COLO829 (cell line): ENCODE data around the gene ORAI3.
"Not testable (repeated sequence)": the region's sequence is repeated elsewhere in the genome, so short reads cannot be mapped to it uniquely, and the experiment has no call there.

Experiments
- DNase-seq: peaks from one replicate; pipeline ENCODE4 v3.0.0; 2012; ENCODE audit warnings: low spot score

The ORAI3 gene

DNA sequence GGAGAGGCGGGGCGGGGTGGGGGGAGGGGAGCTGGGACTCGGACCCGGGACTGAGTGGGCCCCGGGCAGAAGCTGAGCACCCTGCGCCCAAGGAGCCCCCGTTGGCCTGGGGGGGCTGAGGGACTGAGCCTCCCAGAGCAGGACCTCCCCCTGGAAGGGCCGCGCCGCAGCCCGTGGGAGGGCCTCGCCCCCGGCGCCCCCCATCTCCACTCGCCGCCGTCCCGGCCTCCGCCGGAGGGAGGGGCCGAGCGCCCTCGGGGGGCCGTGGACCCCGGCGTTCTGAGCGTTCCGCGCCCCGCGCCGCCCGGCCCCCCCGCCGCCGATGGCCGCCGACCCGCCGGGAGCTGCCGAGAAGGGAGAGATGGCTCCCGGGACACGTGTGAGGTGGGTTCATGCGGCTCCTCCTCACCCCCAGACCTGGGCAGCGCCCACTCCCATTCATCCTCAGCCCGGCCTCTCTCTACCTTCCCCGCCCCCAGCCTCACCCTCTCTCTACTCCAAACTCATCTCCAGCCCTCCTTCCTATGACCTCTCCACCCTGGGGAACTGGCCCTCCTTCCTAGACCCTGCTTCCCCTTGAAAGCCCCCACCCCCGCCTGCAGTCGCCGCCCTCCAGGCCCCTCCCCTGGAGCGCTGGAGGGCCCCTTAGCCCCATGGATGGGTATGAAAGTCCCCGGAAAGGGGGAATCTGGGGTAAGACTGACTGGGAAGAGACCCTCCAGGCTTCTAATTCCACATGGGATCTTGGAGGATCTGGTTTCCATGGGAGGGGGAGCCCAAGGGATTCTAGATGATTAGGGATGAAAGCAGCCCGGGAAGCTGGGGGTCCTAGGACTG is 24.6 kb upstream of the ORAI3 start:
- no peak for DNase-seq

DNA sequence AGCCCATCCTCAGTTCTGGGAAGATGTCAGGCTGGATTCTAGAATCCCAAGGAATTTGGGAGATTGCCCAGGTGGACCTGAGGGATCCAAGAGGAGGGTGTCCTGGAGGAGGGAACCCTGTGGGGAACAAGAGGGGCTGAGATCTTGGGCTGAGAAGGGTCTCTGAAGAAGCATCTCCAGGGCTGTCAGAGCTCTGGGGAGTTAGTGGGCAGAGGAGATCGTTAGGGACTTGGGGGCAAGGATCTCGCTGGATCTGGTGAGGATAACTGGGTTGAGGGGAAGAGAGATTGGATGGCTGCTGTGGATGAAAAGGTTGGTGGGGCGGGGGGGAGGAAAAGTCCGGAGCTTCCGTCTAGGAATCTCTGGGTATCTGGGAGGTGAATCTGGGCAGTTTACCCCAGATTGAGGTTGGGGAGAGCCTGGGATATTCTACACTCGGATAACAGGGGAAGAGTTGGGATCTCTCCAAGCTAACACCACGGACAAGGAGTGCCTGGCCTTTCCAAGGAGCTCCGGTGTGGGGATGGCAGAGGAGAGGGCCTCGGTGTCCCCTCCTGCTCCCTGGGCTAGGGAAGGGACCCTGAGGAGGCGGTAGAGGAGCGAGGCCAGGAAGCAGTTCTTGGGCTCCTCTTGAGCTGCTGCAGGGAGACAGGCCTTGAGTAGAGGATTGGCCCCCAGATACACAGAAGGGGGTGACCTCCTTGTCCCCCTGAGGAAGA is 23.8 kb upstream of the ORAI3 start:
- DNase-seq: no peak

DNA sequence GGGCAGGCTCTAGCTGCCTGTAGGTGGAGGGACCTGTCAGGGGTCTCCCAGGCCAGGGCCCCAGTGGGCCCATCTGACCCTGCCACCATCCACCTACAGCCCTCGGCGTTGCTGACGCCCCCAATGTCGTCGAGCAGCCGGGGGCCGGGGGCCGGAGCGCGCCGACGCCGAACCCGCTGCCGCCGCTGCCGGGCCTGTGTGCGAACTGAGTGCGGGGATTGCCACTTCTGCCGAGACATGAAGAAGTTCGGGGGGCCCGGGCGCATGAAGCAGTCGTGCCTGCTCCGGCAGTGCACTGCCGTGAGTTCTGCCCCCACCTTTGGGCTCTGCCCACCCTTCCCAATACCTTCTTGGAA is 23.3 kb upstream of the ORAI3 start:
- DNase-seq: no peak

DNA sequence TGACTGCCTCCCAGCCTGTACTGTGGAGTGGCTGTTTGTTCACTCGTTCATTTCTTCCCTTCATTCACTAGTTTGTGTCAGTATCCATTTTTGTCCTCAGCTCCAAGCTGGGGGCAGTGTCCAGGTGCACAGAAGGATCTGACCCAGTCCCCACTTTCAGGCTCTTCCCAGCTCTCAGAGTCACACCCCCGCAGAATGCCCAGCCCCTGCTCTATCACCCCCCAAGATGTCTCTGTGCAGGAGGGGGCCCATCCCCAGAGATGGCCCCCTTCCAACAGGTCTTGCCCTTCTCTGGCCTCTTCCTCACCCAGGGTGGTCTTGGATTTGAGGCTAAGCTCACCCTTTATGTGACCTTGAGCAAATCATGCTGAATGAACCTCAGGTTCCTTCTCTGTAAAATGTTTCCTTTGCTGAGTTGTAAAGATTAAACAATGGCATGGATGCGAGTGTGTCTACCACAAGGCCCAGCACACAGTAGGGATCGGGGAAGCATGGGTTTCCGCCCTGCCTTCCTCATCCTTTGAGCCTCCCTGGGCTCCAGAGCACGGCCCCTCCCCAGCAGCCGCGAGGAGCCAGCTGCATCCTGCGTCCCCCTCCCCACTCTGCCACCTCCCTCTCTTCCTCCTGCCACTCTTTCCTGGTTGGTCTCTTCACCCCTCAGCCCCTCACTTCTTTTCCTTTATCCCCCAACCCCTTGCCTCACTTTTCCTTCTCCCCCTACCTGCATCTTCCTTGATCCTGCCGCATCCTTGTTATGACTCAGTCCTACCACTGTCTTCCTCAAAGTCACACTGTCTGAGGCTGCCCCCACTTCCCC is 22.7 kb upstream of the ORAI3 start:
- DNase-seq: no peak

DNA sequence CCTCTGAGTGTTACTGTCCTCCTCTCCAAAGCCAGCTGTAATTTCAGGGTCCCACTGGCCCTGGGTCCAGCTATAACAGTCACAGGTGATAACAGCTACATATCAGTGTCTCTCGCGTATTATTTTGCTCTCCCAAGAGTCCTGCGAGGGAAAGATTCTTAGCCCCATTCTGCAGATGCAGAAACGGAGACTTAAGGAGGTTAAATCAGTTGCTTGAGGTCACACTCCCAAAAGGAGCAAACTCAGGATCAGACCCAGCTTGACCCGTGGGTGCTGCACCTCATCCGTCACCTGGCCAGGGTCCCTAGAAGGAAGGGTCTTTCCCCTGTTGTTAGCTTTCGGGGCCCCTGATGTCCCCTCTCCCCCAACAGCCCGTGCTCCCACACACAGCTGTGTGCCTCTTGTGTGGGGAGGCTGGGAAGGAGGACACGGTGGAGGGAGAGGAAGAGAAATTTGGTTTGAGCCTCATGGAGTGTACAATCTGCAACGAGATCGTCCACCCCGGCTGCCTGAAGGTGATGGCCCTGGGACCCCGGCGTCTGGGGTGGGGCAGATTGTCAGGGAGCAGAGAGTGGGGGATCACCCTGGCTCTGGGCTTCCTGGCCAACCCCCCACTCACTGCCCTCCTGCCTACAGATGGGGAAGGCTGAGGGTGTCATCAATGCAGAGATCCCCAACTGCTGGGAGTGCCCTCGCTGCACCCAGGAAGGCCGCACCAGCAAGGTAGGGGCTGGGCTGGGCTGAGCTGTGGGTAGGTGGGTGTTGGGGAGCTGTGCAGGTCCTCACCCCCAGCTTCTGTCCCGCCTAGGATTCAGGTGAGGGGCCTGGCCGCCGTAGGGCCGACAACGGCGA is 21.7 kb upstream of the ORAI3 start:
- no peak for DNase-seq

DNA sequence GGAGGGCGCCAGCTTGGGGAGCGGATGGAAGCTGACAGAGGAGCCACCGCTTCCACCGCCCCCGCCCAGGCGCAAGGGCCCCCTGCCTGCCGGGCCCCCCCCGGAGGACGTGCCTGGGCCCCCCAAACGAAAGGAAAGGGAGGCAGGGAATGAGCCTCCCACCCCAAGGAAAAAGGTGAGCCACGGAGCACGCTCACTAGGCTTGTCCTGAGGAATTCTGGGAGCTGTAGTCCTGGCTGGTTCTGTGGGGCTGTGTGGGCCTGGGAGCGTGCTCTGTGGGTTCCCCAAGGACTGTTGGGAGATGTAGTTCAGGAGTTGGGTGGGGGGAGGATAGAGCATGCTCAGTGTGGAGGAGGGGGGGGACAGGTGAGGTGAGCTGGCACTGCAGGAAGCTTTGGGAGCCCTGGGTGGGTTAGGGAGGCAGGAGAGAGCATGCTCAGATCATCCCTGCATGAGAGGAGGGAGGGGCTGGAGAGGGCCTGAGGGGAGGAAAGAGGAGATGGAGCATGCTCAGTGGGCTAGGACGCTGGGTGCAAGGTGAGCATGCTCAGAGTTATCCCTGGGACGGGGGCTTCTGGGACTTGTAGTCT is 21.0 kb upstream of the ORAI3 start:
- peak; percentile 60 for DNase-seq

DNA sequence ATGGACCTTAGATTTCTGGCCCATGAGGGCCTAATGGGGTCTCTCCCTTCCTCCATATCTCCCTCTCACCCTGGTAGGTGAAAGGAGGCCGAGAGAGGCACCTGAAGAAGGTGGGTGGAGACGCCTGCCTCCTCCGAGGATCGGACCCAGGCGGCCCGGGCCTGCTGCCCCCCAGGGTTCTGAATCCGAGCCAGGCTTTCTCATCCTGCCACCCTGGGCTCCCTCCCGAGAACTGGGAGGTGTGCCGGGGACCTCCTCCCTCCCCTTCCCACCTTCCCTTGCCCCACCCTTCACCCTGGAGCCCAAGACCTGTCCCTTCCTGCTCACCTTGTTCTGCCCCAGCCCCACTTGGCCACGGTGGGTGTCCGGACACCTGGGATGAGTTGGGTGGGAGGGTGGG is 20.5 kb upstream of the ORAI3 start:
- no peak for DNase-seq

DNA sequence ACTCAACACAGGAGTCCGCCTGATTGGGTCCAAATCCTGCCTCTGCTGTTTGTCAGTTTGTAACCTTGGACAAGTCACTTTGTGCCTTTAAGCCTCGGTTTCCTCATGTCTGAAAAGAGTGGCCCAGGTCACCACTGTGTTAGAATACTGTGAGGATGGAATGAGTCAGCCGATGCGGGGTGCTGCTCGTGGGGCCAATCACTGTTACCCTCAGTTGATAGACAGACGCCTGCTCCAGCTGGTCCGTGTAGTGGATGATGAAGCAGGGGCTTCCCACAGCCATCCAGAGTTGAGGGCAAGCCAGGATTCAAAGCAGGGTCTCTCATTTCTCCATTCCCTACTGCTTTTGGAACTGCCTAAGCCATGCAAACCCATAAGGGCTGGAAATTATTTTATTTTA is 19.7 kb upstream of the ORAI3 start:
- DNase-seq: no peak

DNA sequence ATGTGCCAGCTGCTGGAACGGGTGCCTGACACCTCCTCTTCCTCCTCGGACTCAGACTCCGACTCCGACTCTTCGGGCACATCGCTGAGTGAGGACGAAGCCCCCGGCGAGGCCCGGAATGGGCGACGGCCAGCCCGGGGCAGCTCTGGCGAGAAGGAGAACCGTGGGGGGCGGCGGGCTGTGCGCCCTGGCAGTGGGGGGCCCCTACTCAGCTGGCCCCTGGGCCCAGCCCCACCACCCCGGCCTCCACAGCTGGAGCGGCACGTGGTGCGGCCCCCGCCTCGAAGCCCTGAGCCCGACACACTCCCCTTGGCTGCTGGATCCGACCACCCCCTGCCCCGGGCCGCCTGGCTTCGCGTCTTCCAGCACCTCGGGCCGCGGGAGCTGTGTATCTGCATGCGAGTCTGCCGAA is 18.7 kb upstream of the ORAI3 start:
- DNase-seq: no peak

DNA sequence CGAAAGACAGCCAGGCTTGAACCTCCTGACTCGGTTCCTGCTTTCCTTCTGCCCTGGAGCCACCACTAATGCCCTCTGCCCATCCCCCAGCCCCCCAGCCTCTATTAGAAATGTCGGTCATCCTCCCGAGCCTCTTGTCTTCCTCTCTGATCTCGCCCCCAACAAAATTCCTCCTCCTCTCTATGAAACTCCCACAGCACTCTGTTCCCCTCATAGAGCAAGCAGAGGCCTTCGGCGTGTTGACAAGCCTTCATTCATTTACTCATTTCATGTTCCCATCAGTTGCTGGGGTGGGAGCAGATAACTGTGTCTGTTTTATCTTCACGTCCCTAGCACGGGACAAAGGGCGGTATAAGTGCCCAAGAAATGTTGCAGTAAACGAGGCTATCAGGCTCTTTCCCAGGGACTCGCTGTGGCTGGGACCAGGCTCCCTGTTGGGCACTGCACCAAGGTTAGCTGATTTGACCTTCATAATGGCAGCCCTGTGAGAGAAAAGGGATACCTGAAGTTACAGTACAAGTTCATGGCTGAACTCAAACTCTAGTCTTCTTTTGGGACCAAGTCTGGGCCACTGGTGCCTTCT is 17.7 kb upstream of the ORAI3 start:
- DNase-seq: no peak

DNA sequence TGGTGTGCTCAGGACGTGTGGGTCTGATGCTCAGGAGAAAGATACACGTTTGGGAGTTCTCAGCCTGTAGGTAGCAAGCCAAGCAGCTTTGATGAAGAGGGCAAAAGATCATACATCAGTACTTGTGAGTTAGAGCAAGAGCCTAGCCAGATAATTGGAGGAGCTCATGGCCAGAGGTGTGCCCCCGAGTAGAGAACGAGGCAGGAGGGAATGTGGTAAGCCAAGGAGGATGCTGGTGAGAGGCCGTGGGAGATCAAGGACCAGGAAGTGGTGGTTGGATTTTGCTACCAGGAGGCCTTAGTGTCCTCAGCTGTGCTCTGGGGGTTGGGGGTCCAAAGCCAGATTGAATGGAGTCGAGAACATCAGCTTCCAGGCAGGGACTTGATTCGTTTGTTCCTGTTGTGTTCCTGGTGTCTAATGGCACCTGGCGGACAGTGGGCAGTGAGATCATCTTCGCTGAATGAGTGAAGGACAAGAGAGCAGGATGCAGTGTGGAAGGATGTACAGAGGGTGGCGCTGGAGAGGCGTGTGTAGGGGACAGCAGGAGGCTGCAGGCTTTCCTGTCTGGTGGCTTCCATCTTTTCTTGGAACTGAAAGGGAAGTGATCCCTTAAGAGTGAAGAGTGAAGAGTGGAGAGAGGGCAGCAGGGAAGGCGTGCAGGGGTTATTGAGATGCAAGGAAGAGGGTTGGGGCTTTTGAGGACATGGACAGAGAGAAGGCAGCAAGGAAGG is 13.9 kb upstream of the ORAI3 start:
- peak; percentile 59 for DNase-seq

DNA sequence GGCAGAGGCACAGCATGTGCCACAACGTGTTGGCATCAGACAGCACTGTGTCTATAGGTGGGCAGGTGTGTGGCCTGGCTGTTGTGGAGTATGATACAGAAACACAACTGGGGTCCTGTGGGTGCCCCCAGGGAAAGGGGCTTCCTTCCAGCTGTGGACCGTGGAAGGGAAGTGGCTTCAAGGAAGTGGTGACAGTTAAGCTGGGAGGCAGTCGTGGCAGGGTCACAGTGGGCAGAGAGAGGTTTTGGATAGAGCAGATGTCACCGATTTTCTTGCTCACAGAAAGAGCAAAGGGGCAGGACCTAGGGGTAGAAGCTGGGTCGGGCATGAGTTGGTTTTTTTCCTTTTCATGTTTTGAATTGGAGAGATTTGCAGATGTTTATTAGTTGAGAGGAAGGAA is 11.2 kb upstream of the ORAI3 start:
- DNase-seq: no peak

DNA sequence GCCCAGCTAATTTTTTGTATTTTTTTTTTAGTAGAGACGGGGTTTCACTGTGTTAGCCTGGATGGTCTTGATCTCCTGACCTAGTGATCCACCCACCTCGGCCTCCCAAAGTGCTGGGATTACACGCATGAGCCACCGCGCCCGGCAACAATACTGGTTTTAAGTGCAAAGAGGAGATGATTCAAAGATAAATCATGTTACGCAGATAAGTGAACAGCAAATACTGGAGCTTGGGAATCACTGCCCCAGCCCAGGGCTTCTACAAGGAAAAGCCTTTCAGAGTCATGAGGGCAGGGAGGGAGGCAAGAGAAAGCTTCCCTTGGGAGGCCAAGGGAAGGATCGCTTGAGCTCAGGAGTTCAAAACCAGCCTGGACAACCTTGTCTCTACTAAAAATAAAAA is 9.3 kb upstream of the ORAI3 start:
- DNase-seq: not testable (repeated sequence)

DNA sequence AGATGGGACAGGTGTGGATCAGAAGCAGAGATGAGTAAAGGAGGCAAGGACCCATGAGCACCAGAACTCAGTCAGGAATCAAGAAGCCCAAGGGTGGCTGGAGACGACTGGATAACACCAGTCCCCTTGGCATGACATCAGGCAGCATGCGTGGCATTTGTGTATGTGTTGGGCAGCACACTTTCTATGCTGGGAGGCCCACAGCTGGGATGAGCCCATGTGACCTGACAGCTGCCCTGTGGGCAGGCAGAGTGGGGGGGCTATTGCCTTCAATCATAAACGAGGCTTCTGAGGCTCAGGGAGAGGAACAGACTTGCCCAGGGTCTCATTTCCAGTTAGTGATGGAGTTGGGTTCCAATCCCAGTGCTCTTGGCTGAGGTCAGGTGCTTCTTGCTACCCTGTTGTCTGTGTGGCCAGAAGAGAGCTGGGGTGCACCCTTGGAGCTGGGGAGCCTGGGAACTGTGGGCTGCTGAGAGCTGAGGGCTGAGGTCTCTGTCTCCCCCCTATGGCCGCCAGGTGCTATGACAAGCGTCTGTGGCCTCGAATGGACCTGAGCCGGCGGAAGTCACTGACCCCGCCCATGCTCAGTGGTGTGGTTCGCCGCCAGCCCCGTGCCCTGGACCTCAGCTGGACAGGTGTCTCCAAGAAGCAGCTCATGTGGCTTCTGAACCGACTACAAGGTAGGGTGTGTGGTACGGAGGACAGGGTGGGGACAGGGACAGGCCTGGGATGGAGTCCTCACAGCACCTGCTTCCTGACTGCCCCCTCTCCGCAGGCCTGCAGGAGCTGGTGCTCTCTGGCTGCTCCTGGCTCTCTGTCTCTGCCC is 7.1 kb upstream of the ORAI3 start:
- peak; percentile 76 for DNase-seq

DNA sequence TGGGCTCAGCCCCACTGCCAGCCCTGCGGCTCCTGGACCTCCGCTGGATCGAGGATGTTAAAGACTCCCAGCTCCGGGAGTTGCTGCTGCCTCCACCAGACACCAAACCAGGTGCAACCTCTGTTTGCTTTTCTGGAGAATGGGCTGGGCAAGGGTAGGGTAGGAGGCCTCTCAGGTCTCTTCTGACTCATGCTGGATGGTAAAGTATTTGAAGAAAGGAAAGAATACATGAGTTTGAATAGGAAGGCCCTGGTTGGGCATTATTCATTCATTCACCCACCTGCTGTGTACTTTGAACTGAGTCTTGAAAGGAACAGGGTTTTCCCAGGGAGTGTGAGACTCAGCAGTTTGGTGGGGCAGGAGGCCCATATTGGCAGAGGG is 6.5 kb upstream of the ORAI3 start:
- no peak for DNase-seq

DNA sequence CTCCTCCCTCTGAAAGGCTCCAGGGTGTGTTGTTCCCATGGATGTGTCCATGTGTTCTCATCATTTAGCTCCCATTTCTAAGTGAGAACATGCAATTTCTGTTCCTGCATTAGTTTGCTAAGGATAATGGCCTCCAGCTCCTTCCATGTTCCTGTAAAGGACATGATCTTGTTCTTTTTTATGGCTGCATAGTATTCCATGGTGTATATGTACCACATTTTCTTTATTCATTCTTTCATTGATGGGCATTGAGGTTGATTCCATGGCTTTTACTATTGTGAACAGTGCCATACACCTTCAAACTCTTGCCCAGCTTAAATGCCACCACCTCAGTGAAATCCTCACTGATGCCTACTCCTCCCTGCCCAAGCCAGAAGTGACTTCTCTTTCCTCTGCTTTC is 4.5 kb upstream of the ORAI3 start:
- DNase-seq: no peak

DNA sequence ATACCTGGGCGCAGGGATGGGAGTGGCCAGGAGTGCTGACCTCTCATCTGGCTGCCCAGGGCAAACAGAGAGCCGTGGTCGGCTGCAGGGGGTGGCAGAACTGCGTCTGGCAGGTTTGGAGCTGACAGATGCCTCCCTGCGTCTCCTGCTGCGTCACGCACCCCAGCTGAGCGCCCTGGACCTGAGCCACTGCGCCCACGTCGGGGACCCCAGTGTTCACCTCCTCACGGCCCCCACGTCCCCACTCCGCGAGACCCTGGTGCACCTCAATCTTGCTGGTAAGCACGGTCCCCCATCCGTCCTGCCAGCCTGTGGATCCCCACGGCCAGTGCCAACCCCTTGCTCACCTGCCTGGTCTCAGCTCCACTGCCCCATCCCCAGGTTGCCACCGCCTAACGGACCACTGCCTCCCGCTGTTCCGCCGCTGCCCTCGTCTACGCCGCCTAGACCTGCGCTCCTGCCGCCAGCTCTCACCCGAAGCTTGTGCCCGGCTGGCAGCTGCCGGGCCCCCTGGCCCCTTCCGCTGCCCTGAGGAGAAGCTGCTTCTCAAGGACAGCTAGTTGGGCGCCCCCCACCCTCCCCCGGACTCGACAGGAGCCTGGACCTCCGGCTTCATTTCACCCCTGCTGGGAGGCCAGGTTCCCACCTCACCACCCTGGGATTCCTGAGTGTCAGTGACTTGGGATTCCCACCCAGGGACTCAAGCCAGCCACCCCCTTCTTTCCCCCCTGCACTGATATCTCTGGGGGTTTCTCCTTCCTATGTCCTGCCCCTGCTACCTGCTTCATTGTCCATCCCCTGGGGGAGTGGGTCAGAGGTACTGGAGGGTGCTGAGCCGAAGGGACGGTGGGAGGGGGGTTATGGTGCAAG is 2.0 kb upstream of the ORAI3 start:
- DNase-seq: no peak

DNA sequence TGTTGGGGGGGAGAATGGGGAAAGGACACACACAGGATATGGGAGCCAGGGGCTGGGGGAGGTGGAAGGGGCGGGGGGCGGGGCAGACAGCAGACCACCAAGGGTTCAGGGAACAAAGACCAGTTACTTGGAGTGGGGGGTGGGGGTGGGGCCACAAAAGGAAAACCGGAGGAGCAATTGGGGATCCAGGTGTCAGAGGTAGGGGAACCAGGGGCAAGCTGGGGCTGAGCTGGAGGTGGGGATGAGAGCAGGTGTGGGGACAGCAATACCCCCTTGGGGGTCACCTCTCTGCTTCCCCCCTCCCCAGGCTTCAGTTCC is 1.4 kb upstream of the ORAI3 start:
- no peak for DNase-seq
